GM18526 (cell line): ENCODE measurements around the gene SLC5A10.

ENCODE experiments used
- POLR2A ChIP-seq: IDR thresholded peaks from 3 replicates; pipeline ENCODE4 v1.6.1; 2011; ENCODE audit not compliant: insufficient read length; ENCODE audit errors: extremely low read depth

Gene SLC5A10

GRCh38 chr17:18968945-18969887 lies 17.3 kb downstream of the SLC5A10 start:
- TF ChIP-seq POLR2A: no peak

- no peak for TF ChIP-seq POLR2A
Observed at GRCh38 chr17:18970582-18971480, 18.9 kb downstream of the SLC5A10 start.

- no peak for TF ChIP-seq POLR2A
Observed at GRCh38 chr17:18971801-18972200, 19.8 kb downstream of the SLC5A10 start.

GRCh38 chr17:18974407-18975149 lies 22.6 kb downstream of the SLC5A10 start:
- no peak for TF ChIP-seq POLR2A

- TF ChIP-seq POLR2A: no peak
Observed at GRCh38 chr17:18975597-18975996, 23.6 kb downstream of the SLC5A10 start.

GRCh38 chr17:18976201-18976600 lies 24.2 kb downstream of the SLC5A10 start:
- TF ChIP-seq POLR2A: no peak

- no peak for TF ChIP-seq POLR2A
Observed at GRCh38 chr17:18977021-18977420, 25.1 kb downstream of the SLC5A10 start.

- no peak for TF ChIP-seq POLR2A
Observed at GRCh38 chr17:18977646-18978045, 25.7 kb downstream of the SLC5A10 start.

- TF ChIP-seq POLR2A: no peak
Observed at GRCh38 chr17:18978050-18978449, 26.1 kb downstream of the SLC5A10 start.

GRCh38 chr17:18978655-18979054 lies 26.7 kb downstream of the SLC5A10 start:
- no peak for TF ChIP-seq POLR2A

GRCh38 chr17:18980682-18981334 lies 28.8 kb downstream of the SLC5A10 start:
- no peak for TF ChIP-seq POLR2A

GRCh38 chr17:18981335-18981641 lies 29.3 kb downstream of the SLC5A10 start:
- no peak for TF ChIP-seq POLR2A

GRCh38 chr17:18981642-18982424 lies 29.9 kb downstream of the SLC5A10 start:
- TF ChIP-seq POLR2A: no peak
